Panc1 (cell line): Measurements from ENCODE around the gene NOP16. TPM values are rescaled to one million over a fixed set of nuclear protein-coding genes. Genes with fewer than 3 reads are reported as not detected.

ENCODE experiments used
- ATAC-seq: fragments of 200-7000 bp; cut with Tn5 transposase; 2 replicates; pipeline ENCODE4 v1.9.1; 2020; ENCODE audit warnings: mild to moderate bottlenecking, moderate library complexity
- BruUV-seq: library from RNA; stranded (reverse); fragments of 400-500 nt; replicated peaks from 2 replicates; lab custom pipeline; 2021; lab: Mats Ljungman, UMichigan
- CTCF ChIA-PET: fragments of 300-600 bp; sonication (Branson Sonifier 250); formaldehyde crosslinking; loops from one replicate; lab custom pipeline; 2022; ENCODE audit warnings: antibody characterized with exemption; lab: Charles Lee
- POLR2A ChIA-PET: fragments of 300-600 bp; sonication (Branson Sonifier 250); formaldehyde crosslinking; loops from one replicate; lab custom pipeline; 2022; ENCODE audit warnings: antibody characterized with exemption; lab: Charles Lee
- DNase-seq: peaks from one replicate; pipeline ENCODE4 v3.0.0-alpha.2; 2010; ENCODE audit warnings: low read depth, low spot score
- H3K27ac ChIP-seq: 2 replicates; pipeline ENCODE4 v1.5.1; 2011; ENCODE audit warnings: mild to moderate bottlenecking, low read length, inconsistent platforms
- H3K27me3 ChIP-seq: fragments of 200-500 bp; sonication (Bioruptor generic); 2 replicates; pipeline ENCODE4 v1.6.0; 2014; ENCODE audit warnings: low read length, inconsistent platforms; ENCODE audit not compliant: control insufficient read depth, insufficient read depth
- H3K36me3 ChIP-seq: fragments of 200-500 bp; sonication (Bioruptor generic); 2 replicates; pipeline ENCODE4 v1.5.1; 2014; ENCODE audit warnings: inconsistent platforms, mild to moderate bottlenecking, low read length, moderate library complexity; ENCODE audit not compliant: control insufficient read depth, insufficient read depth
- H3K4me1 ChIP-seq: 2 replicates; pipeline ENCODE4 v1.5.1; 2011; ENCODE audit warnings: inconsistent platforms, mild to moderate bottlenecking, low read length, moderate library complexity; ENCODE audit not compliant: control insufficient read depth, insufficient read depth
- H3K4me3 ChIP-seq, 2 experiments: 2 replicates each; pipeline ENCODE4 v1.5.1; 2011 to 2012; ENCODE audit warnings: low read depth in 2 of 2, low read length in 2 of 2, mild to moderate bottlenecking in 2 of 2, inconsistent platforms in 1 of 2, moderate library complexity in 1 of 2
- H3K9me3 ChIP-seq: fragments of 200-500 bp; sonication (Bioruptor generic); 2 replicates; pipeline ENCODE4 v1.5.1; 2014; ENCODE audit warnings: low read depth, mild to moderate bottlenecking, inconsistent platforms, low read length, moderate library complexity; ENCODE audit not compliant: control insufficient read depth, insufficient read depth
- POLR2AphosphoS5 ChIP-seq: IDR thresholded peaks from 2 replicates; pipeline ENCODE4 v1.6.1; 2012; ENCODE audit warnings: mild to moderate bottlenecking, low read depth, low read length, moderate library complexity
- SIN3A ChIP-seq: IDR thresholded peaks from 2 replicates; pipeline ENCODE4 v1.6.1; 2012; ENCODE audit warnings: low read depth, mild to moderate bottlenecking, low read length, moderate library complexity, borderline replicate concordance; ENCODE audit not compliant: insufficient read depth
- TCF7L2 ChIP-seq: IDR thresholded peaks from 2 replicates; pipeline ENCODE4 v1.6.1; 2011; ENCODE audit warnings: mild to moderate bottlenecking, low read depth, low read length, inconsistent platforms
- in situ Hi-C: cut with HindIII; loops from 2 replicates; pipeline ENCODE4 v1.10.0; 2016; ENCODE audit warnings: low sequenced_read_pairs, low pct_unique_long_range_greater_than_20kb
- intact Hi-C: fragments of 100-400 bp; cut with micrococcal nuclease; formaldehyde crosslinking; loops from one replicate; pipeline ENCODE4 v1.10.0; 2022; ENCODE audit not compliant: unreplicated experiment
- total RNA-seq: library from RNA; stranded (reverse); gene quantifications from one replicate; pipeline ENCODE4 v1.2.1, GENCODE V29; 2021; ENCODE audit not compliant: unreplicated experiment
- TF ChIP-seq, protein P1 (sequence below), 2 experiments: IDR thresholded peaks; 2 replicates each; pipeline ENCODE4 v1.6.1; 2011 to 2012; ENCODE audit warnings: low read depth in 2 of 2, control low read depth in 1 of 2, low read length in 1 of 2, mild to moderate bottlenecking in 1 of 2, moderate library complexity in 1 of 2; ENCODE audit not compliant: insufficient read depth in 1 of 2
- TF ChIP-seq, protein P2 (sequence below): fragments of 450-650 bp; IDR thresholded peaks from 2 replicates; pipeline ENCODE4 v1.5.1; 2017; ENCODE audit warnings: mild to moderate bottlenecking

The NOP16 gene
- total RNA-seq, 1 experiment from 2014 or later, result 76.2 TPM

DNA sequence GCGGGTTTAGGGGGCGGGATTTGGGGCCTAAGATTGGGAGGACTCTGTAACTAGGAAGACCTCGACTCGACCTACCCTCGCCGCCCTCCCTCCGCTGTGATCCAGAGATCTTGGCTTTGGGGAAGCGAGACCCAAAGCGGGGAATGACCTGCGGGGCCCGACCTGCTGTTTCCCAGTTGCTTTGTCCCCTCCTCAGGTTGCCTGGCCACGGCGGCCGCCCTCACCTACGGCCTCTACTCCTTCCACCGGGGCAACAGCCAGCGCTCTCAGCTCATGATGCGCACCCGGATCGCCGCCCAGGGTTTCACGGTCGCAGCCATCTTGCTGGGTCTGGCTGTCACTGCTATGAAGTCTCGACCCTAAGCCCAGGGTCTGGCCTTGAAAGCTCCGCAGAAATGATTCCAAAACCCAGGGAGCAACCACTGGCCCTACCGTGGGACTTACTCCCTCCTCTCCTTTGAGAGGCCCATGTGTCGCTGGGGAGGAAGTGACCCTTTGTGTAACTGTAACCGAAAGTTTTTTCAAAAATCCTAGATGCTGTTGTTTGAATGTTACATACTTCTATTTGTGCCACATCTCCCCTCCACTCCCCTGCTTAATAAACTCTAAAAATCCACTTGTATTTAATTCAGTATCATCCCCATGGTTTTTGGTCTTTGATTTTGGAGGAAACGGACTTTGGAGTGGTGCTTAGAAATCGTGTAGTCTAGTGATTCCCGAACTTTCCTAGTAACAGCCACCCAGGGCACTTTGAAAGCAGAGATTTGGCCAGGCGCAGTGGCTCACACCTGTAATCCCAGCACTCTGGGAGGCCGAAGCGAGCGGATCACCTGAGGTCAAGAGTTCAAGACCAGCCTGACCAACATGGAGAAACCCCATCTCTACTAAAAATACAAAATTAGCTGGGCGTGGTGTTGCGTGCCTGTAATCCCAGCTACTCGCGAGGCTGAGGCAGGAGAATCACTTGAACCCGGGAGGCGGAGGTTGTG, 1.0 kb upstream of the NOP16 start:
- POLR2A ChIA-PET, result interaction anchor here (0.7 kb wide), 1 partner anchor 178 kb away, joined by 9 read pairs; no protein-coding TSS in a partner anchor
- TSS peak; percentile 100 for BruUV-seq
- intact Hi-C loops, result loop anchor here (2.0 kb wide), 1 partner anchor 65 kb away; no protein-coding TSS in a partner anchor

DNA sequence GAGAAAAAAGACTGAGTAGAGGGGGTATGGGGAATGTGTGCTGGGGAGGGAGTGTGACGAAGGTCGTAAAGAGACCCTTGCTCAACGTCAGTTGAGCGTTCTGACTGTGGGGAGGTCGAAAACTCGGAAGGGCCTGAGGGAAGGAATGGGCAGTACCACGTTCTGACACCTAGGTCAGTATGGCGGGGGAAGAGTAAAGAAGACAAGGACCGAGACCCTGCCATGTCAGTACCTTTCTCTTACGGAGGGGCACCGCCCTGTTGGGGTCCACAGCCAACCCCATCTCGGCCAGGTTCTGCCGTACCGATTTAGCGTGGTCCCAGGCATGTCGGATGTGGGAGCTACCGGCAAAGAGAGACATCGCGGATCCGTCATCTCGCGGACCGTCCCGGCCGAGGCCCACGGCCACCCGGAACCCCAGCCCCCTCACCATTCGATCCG, 375 bp downstream of the NOP16 start:
- no TSS peak for BruUV-seq

More for the DNA sequence above, 1.0 kb upstream of the NOP16 start:
- TF ChIP-seq POLR2AphosphoS5 (peak; percentile 64; the same call in 1 of the 2 replicates), SIN3A (0 out of 2 replicates have a peak, but pooled peaks have one; percentile 64), TCF7L2 (no peak)
- TF ChIP-seq, protein P1, sequence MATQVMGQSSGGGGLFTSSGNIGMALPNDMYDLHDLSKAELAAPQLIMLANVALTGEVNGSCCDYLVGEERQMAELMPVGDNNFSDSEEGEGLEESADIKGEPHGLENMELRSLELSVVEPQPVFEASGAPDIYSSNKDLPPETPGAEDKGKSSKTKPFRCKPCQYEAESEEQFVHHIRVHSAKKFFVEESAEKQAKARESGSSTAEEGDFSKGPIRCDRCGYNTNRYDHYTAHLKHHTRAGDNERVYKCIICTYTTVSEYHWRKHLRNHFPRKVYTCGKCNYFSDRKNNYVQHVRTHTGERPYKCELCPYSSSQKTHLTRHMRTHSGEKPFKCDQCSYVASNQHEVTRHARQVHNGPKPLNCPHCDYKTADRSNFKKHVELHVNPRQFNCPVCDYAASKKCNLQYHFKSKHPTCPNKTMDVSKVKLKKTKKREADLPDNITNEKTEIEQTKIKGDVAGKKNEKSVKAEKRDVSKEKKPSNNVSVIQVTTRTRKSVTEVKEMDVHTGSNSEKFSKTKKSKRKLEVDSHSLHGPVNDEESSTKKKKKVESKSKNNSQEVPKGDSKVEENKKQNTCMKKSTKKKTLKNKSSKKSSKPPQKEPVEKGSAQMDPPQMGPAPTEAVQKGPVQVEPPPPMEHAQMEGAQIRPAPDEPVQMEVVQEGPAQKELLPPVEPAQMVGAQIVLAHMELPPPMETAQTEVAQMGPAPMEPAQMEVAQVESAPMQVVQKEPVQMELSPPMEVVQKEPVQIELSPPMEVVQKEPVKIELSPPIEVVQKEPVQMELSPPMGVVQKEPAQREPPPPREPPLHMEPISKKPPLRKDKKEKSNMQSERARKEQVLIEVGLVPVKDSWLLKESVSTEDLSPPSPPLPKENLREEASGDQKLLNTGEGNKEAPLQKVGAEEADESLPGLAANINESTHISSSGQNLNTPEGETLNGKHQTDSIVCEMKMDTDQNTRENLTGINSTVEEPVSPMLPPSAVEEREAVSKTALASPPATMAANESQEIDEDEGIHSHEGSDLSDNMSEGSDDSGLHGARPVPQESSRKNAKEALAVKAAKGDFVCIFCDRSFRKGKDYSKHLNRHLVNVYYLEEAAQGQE (IDR thresholded peaks at IDR 0.05; ENCODE audit: insufficient read depth in 1 of 2, low read depth in 2 of 2, low read length in 1 of 2), result no peak
- TF ChIP-seq, protein P2, sequence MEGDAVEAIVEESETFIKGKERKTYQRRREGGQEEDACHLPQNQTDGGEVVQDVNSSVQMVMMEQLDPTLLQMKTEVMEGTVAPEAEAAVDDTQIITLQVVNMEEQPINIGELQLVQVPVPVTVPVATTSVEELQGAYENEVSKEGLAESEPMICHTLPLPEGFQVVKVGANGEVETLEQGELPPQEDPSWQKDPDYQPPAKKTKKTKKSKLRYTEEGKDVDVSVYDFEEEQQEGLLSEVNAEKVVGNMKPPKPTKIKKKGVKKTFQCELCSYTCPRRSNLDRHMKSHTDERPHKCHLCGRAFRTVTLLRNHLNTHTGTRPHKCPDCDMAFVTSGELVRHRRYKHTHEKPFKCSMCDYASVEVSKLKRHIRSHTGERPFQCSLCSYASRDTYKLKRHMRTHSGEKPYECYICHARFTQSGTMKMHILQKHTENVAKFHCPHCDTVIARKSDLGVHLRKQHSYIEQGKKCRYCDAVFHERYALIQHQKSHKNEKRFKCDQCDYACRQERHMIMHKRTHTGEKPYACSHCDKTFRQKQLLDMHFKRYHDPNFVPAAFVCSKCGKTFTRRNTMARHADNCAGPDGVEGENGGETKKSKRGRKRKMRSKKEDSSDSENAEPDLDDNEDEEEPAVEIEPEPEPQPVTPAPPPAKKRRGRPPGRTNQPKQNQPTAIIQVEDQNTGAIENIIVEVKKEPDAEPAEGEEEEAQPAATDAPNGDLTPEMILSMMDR, result no peak
- ATAC-seq (peak; percentile 57), DNase-seq (no peak)
- CTCF ChIA-PET, result no interaction called here
- peaks cover 17% of the 10 kb centered on the region for H3K36me3 ChIP-seq
- no peaks in the 10 kb centered on the region for H3K9me3 ChIP-seq
- H3K27ac ChIP-seq, result peak overlapping the region; percentile 100
- in situ Hi-C loops, result no loop called here
- H3K4me1 ChIP-seq, result peaks cover 17% of the 10 kb centered on the region
- peak overlapping the region; percentile 76 to 94 for H3K4me3 ChIP-seq
- no peaks in the 10 kb centered on the region for H3K27me3 ChIP-seq

More for the DNA sequence above, 375 bp downstream of the NOP16 start:
- TF ChIP-seq POLR2AphosphoS5 (no peak), SIN3A (no peak; the same call in 1 of the 2 replicates), TCF7L2 (no peak)
- TF ChIP-seq, protein P2, result no peak
- TF ChIP-seq, protein P1 (IDR thresholded peaks at IDR 0.05; ENCODE audit: insufficient read depth in 1 of 2, low read depth in 2 of 2, low read length in 1 of 2), result no peak
- Histone ChIP-seq H3K27ac (peak overlapping the region; percentile 100), H3K4me1 (peaks cover 17% of the 10 kb centered on the region), H3K27me3 (no peaks in the 10 kb centered on the region), H3K4me3 (peak overlapping the region; percentile 76 to 94), H3K9me3 (no peaks in the 10 kb centered on the region), H3K36me3 (peaks cover 26% of the 10 kb centered on the region)
- POLR2A ChIA-PET, result no interaction called here
- CTCF ChIA-PET, result no interaction called here
- DNase-seq (no peak), ATAC-seq (peak; percentile 10)
- in situ Hi-C loops (no loop called here), intact Hi-C loops (loop anchor here (2.0 kb wide), 1 partner anchor 63 kb away; no protein-coding TSS in a partner anchor)
